Endothelial cell of umbilical vein (primary cell): ENCODE results near the gene CLDN5. TPM values are rescaled to one million over a fixed set of nuclear protein-coding genes. Genes with fewer than 3 reads are reported as not detected.

Experiments
- BruUV-seq: library from RNA; stranded (reverse); fragments of 400-500 nt; replicated peaks from 2 replicates; lab custom pipeline; 2021; lab: Mats Ljungman, UMichigan
- CTCF ChIA-PET: fragments of 300-600, 350-600 bp; sonication (Branson Sonifier 250); formaldehyde crosslinking; loops from one replicate; lab custom pipeline; 2021; ENCODE audit warnings: antibody characterized with exemption, inconsistent platforms; lab: Charles Lee
- POLR2A ChIA-PET: fragments of 300-600, 350-600 bp; sonication (Branson Sonifier 250); formaldehyde crosslinking; loops from one replicate; lab custom pipeline; 2021; ENCODE audit warnings: antibody characterized with exemption, inconsistent platforms; lab: Charles Lee
- DNase-seq: peaks from one replicate; pipeline ENCODE4 v3.0.0-alpha.2; 2011; ENCODE audit warnings: low read depth, low spot score
- FAIRE-seq: peaks from 2 replicates; lab custom pipeline; 2011; peaks lifted over from hg19 to GRCh38; lab: Jason Lieb, UNC
- H2AFZ ChIP-seq: 2 replicates; pipeline ENCODE4 v1.6.0; 2012; ENCODE audit warnings: low read depth, low read length, control low read depth, inconsistent platforms
- H3K27ac ChIP-seq: 2 replicates; pipeline ENCODE4 v1.5.1; 2011; ENCODE audit warnings: low read depth, mild to moderate bottlenecking, control low read depth, low read length, moderate library complexity; ENCODE audit not compliant: insufficient read depth
- H3K27me3 ChIP-seq, 2 experiments: 2 replicates each; pipeline versions ENCODE4 v1.6.0 to v1.6.1; 2011; ENCODE audit warnings: low read length in 2 of 2, mixed read lengths in 1 of 2; ENCODE audit not compliant: control insufficient read depth in 2 of 2, insufficient read depth in 2 of 2
- H3K36me3 ChIP-seq, 2 experiments: 2 replicates in 1 of 2; 3 replicates in 1 of 2; pipeline ENCODE4 v1.5.1; 2011; ENCODE audit warnings: low read length in 2 of 2, mild to moderate bottlenecking in 1 of 2, moderate library complexity in 1 of 2; ENCODE audit not compliant: control insufficient read depth in 2 of 2, insufficient read depth in 2 of 2; ENCODE audit errors: extremely low read depth in 1 of 2
- H3K4me1 ChIP-seq: 3 replicates; pipeline ENCODE4 v1.5.1; 2011; ENCODE audit warnings: mild to moderate bottlenecking, low read length; ENCODE audit not compliant: control insufficient read depth, insufficient read depth; ENCODE audit errors: extremely low read depth
- H3K4me2 ChIP-seq: 2 replicates; pipeline ENCODE4 v1.6.1; 2011; ENCODE audit warnings: low read length, control low read depth, mixed read lengths; ENCODE audit not compliant: insufficient read depth
- H3K4me3 ChIP-seq, 3 experiments: fragments of 200-600 bp in 1 of 3; sonication (generic), shearing (Covaris generic) in 1 of 3; replicated peaks in 1 of 3; 2 replicates each; pipeline ENCODE4 v1.5.1; 2011 to 2016; ENCODE audit warnings: control low read depth in 3 of 3, low read length in 3 of 3, mild to moderate bottlenecking in 2 of 3, inconsistent platforms in 1 of 3, low read depth in 1 of 3, moderate library complexity in 1 of 3; ENCODE audit not compliant: insufficient read depth in 1 of 3
- H3K79me2 ChIP-seq: 2 replicates; pipeline ENCODE4 v1.6.0; 2012; ENCODE audit warnings: low read length, inconsistent platforms; ENCODE audit not compliant: control insufficient read depth, insufficient read depth
- H3K9ac ChIP-seq: replicated peaks from 2 replicates; pipeline ENCODE3; 2011; ENCODE audit warnings: low read length, control low read depth; ENCODE audit not compliant: insufficient read depth; ENCODE audit errors: extremely low read depth
- H3K9me1 ChIP-seq: replicated peaks from 3 replicates; pipeline ENCODE4 v1.6.0; 2011; ENCODE audit warnings: mild to moderate bottlenecking, low read length; ENCODE audit not compliant: control insufficient read depth, insufficient read depth; ENCODE audit errors: extremely low read depth
- H3K9me3 ChIP-seq: replicated peaks from 2 replicates; pipeline ENCODE4 v1.5.1; 2012; ENCODE audit warnings: low read length, inconsistent platforms; ENCODE audit not compliant: control insufficient read depth, insufficient read depth
- H4K20me1 ChIP-seq: replicated peaks from 2 replicates; pipeline ENCODE3; 2011; ENCODE audit warnings: mild to moderate bottlenecking, low read length; ENCODE audit not compliant: control insufficient read depth, insufficient read depth; ENCODE audit errors: extremely low read depth
- CTCF ChIP-seq, 2 donors: IDR thresholded peaks; 1 replicate in 1 of 2; 2 replicates in 1 of 2; pipeline ENCODE4 v1.5.1; 2011; ENCODE audit warnings: low read length in 2 of 2, mild to moderate bottlenecking in 2 of 2, moderate library complexity in 2 of 2, control low read depth in 1 of 2, inconsistent platforms in 1 of 2, low read depth in 1 of 2; ENCODE audit not compliant: insufficient read depth in 1 of 2; ENCODE audit errors: extremely low read depth in 1 of 2
- EZH2 ChIP-seq: IDR thresholded peaks from 2 replicates; pipeline ENCODE4 v1.6.1; 2012; ENCODE audit warnings: borderline replicate concordance, low read depth, mild to moderate bottlenecking, moderate library complexity, low read length, inconsistent platforms; ENCODE audit not compliant: severe bottlenecking
- FOS ChIP-seq: IDR thresholded peaks from 2 replicates; pipeline ENCODE4 v1.6.1; 2011; ENCODE audit warnings: mild to moderate bottlenecking, low read length, moderate library complexity, borderline replicate concordance; ENCODE audit not compliant: insufficient read depth
- GATA2 ChIP-seq: IDR thresholded peaks from 2 replicates; pipeline ENCODE4 v1.7.0; 2011; ENCODE audit warnings: low read depth, mild to moderate bottlenecking, moderate library complexity, mixed read lengths, low read length; ENCODE audit not compliant: insufficient read length, insufficient read depth
- JUN ChIP-seq: IDR thresholded peaks from 2 replicates; pipeline ENCODE4 v1.6.1; 2011; ENCODE audit warnings: borderline replicate concordance, low read depth; ENCODE audit not compliant: insufficient read length, insufficient read depth
- MAX ChIP-seq: IDR thresholded peaks from 2 replicates; pipeline ENCODE4 v1.6.1; 2011; ENCODE audit not compliant: insufficient read depth, insufficient read length
- MYC ChIP-seq: IDR thresholded peaks from one replicate; pipeline ENCODE4 v1.6.1; 2011; ENCODE audit warnings: mild to moderate bottlenecking, low read depth, low read length
- POLR2A ChIP-seq: IDR thresholded peaks from 2 replicates; pipeline ENCODE4 v1.6.1; 2012; ENCODE audit warnings: low read depth, mild to moderate bottlenecking, control low read depth, low read length
- POLR2AphosphoS5 ChIP-seq: IDR thresholded peaks from 2 replicates; pipeline ENCODE4 v1.6.1; 2012; ENCODE audit warnings: low read depth, mild to moderate bottlenecking, control low read depth, low read length, moderate library complexity; ENCODE audit not compliant: insufficient read depth
- dilution Hi-C: fragments of 300-500 bp; cut with MboI; formaldehyde crosslinking; loops from one replicate; pipeline ENCODE4 v1.15.0; 2019; ENCODE audit warnings: low sequenced_read_pairs; ENCODE audit not compliant: extremely low pct_ligation_motif_present
- intact Hi-C: fragments of 100-400 bp; cut with micrococcal nuclease; formaldehyde crosslinking; loops from one replicate; pipeline ENCODE4 v1.10.0; 2022
- polyA plus RNA-seq, 4 experiments: library from polyadenylated mRNA; depleted of rRNA in 3 of 4; stranded (reverse) in 3 of 4; unstranded in 1 of 4; fragments of >200 nt; gene quantifications; 2 replicates each; pipeline versions ENCODE4 v1.2.1 to v1.2.3, GENCODE V29; 2011 to 2012; ENCODE audit warnings: missing spikeins in 1 of 4
- total RNA-seq: library from RNA; stranded (reverse); gene quantifications from 2 replicates; pipeline ENCODE4 v1.2.3, GENCODE V29; 2021

CLDN5 gene
- total and polyA plus RNA-seq, 2 donors (not counting 3 experiments of a cell fraction or from before 2014, with no cell fraction given) = 198 to 252 TPM

GRCh38 chr22:19505735-19506126 lies 18.5 kb downstream of the CLDN5 start:
- H3K36me3 ChIP-seq = no peaks in the 10 kb centered on the region
- H3K4me2 ChIP-seq = no peak overlapping the region
- DNase-seq (no peak), FAIRE-seq (no peak)
- no peaks in the 10 kb centered on the region for H3K79me2 ChIP-seq
- intact Hi-C loops = no loop called here
- no peaks in the 10 kb centered on the region for H3K9me3 ChIP-seq
- H3K9me1 ChIP-seq = no peaks in the 10 kb centered on the region
- ChIA-PET CTCF (interaction anchor here (1.9 kb wide), 1 partner anchor 10 kb away, joined by 6 read pairs; no protein-coding TSS in a partner anchor), POLR2A (no interaction called here)
- no TSS peak for BruUV-seq
- H3K9ac ChIP-seq = no peak overlapping the region
- dilution Hi-C loops = no loop called here
- H4K20me1 ChIP-seq = no peaks in the 10 kb centered on the region
- no peaks in the 10 kb centered on the region for H3K4me1 ChIP-seq
- no peak overlapping the region for H2AFZ ChIP-seq
- no peak overlapping the region for H3K27ac ChIP-seq
- H3K27me3 ChIP-seq = no peaks in the 10 kb centered on the region
- no peak for TF ChIP-seq GATA2
- no peak for TF ChIP-seq FOS
- TF ChIP-seq JUN = no peak
- no peak for TF ChIP-seq EZH2
- no peak for TF ChIP-seq MYC
- no peak for TF ChIP-seq MAX
- no peak for TF ChIP-seq POLR2A
- no peak for TF ChIP-seq CTCF (IDR thresholded peaks at IDR 0.05; ENCODE audit: extremely low read depth in 1 of 2, insufficient read depth in 1 of 2, low read depth in 1 of 2, low read length in 2 of 2)
- no peak for TF ChIP-seq POLR2AphosphoS5
- H3K4me3 ChIP-seq = no peak overlapping the region
